HEK293 (cell line): ENCODE results near the gene ADD2.

Experiments
- CTCF ChIA-PET: fragments of 350-600 bp; formaldehyde crosslinking; extraction: SDS; loops from one replicate; lab custom pipeline; 2021; ENCODE audit warnings: antibody characterized with exemption; lab: Yijun Ruan, JAX
- POLR2A ChIA-PET: fragments of 300-600 bp; formaldehyde crosslinking; extraction: SDS; loops from one replicate; lab custom pipeline; 2020; ENCODE audit warnings: antibody characterized with exemption, inconsistent platforms; lab: Yijun Ruan, JAX
- H3K27ac ChIP-seq: fragments of 200-500 bp; sonication (Bioruptor generic); 2 replicates; pipeline ENCODE4 v1.5.1; 2014; ENCODE audit warnings: low read depth, low read length, control low read depth, inconsistent platforms; ENCODE audit errors: extremely low read depth
- H3K36me3 ChIP-seq, 2 experiments: fragments of 200-500 bp in 1 of 2; sonication (Bioruptor generic) in 1 of 2; 1 replicate in 1 of 2; 2 replicates in 1 of 2; pipeline ENCODE4 v1.5.1; 2014 to 2017; ENCODE audit warnings: inconsistent platforms in 2 of 2, low read length in 2 of 2; ENCODE audit not compliant: control insufficient read depth in 2 of 2, insufficient read depth in 1 of 2
- H3K4me1 ChIP-seq: fragments of 200-500 bp; sonication (Bioruptor generic); 2 replicates; pipeline ENCODE4 v1.5.1; 2014; ENCODE audit warnings: mild to moderate bottlenecking, low read length, inconsistent platforms; ENCODE audit not compliant: control insufficient read depth, insufficient read depth
- H3K4me3 ChIP-seq: 2 replicates; pipeline ENCODE4 v1.5.1; 2011; ENCODE audit warnings: low read depth, mild to moderate bottlenecking, control low read depth, low read length, moderate library complexity
- H3K9me3 ChIP-seq: fragments of 200-500 bp; sonication (Bioruptor generic); 2 replicates; pipeline ENCODE4 v1.5.1; 2014; ENCODE audit warnings: low read depth, low read length, inconsistent platforms; ENCODE audit not compliant: control insufficient read depth, insufficient read depth
- HOXC10 ChIP-seq: sonication (generic); formaldehyde crosslinking; IDR thresholded peaks from 2 replicates; pipeline ENCODE4 v1.8.1; 2023; ENCODE audit warnings: mild to moderate bottlenecking, missing genetic modification reagents
- KLF17 ChIP-seq: fragments of 450-650 bp; formaldehyde crosslinking; IDR thresholded peaks from 2 replicates; pipeline ENCODE4 v1.5.1; 2016; ENCODE audit warnings: missing biosample characterization, missing genetic modification characterization
- OVOL3 ChIP-seq: fragments of 450-650 bp; formaldehyde crosslinking; IDR thresholded peaks from 2 replicates; pipeline ENCODE4 v1.5.1; 2016; ENCODE audit warnings: missing biosample characterization, missing genetic modification characterization
- PRDM10 ChIP-seq: fragments of 450-650 bp; formaldehyde crosslinking; IDR thresholded peaks from 2 replicates; pipeline ENCODE4 v1.5.1; 2016; ENCODE audit warnings: missing biosample characterization, missing genetic modification characterization
- SALL2 ChIP-seq: fragments of 450-650 bp; formaldehyde crosslinking; IDR thresholded peaks from 2 replicates; pipeline ENCODE4 v1.5.0; 2017; ENCODE audit warnings: missing biosample characterization, mild to moderate bottlenecking, missing genetic modification characterization, borderline replicate concordance
- ZNF146 ChIP-seq: fragments of 450-650 bp; formaldehyde crosslinking; IDR thresholded peaks from 2 replicates; pipeline ENCODE4 v1.5.1; 2016; ENCODE audit warnings: missing biosample characterization, missing genetic modification characterization
- ZNF155 ChIP-seq: fragments of 450-650 bp; formaldehyde crosslinking; IDR thresholded peaks from 2 replicates; pipeline ENCODE4 v1.5.1; 2016; ENCODE audit warnings: missing biosample characterization, missing genetic modification characterization
- ZNF157 ChIP-seq: fragments of 450-650 bp; formaldehyde crosslinking; IDR thresholded peaks from 2 replicates; pipeline ENCODE4 v1.5.1; 2016; ENCODE audit warnings: missing biosample characterization, missing genetic modification characterization
- ZNF211 ChIP-seq: fragments of 450-650 bp; formaldehyde crosslinking; IDR thresholded peaks from 2 replicates; pipeline ENCODE4 v1.5.1; 2016; ENCODE audit warnings: low read depth, missing biosample characterization, missing genetic modification characterization
- ZNF239 ChIP-seq: fragments of 450-650 bp; formaldehyde crosslinking; IDR thresholded peaks from 2 replicates; pipeline ENCODE4 v1.5.1; 2016; ENCODE audit warnings: missing biosample characterization, missing genetic modification characterization
- ZNF266 ChIP-seq: fragments of 450-650 bp; formaldehyde crosslinking; IDR thresholded peaks from 2 replicates; pipeline ENCODE4 v1.5.1; 2016; ENCODE audit warnings: missing biosample characterization, missing genetic modification characterization, low read depth
- ZNF423 ChIP-seq: fragments of 450-650 bp; formaldehyde crosslinking; IDR thresholded peaks from 2 replicates; pipeline ENCODE4 v1.5.1; 2016; ENCODE audit warnings: missing biosample characterization, missing genetic modification characterization
- ZNF449 ChIP-seq: fragments of 450-650 bp; formaldehyde crosslinking; IDR thresholded peaks from 2 replicates; pipeline ENCODE4 v1.5.1; 2017; ENCODE audit warnings: missing biosample characterization, mild to moderate bottlenecking, missing genetic modification characterization, moderate library complexity
- ZNF48 ChIP-seq: fragments of 450-650 bp; formaldehyde crosslinking; IDR thresholded peaks from 2 replicates; pipeline ENCODE4 v1.5.1; 2016; ENCODE audit warnings: missing biosample characterization, missing genetic modification characterization
- ZNF548 ChIP-seq: fragments of 450-650 bp; formaldehyde crosslinking; IDR thresholded peaks from 2 replicates; pipeline ENCODE4 v1.5.1; 2016; ENCODE audit warnings: missing biosample characterization, missing genetic modification characterization
- ZNF561 ChIP-seq: fragments of 450-650 bp; IDR thresholded peaks from 2 replicates; pipeline ENCODE4 v1.5.1; 2018; ENCODE audit warnings: missing biosample characterization, missing genetic modification characterization, borderline replicate concordance
- ZNF664 ChIP-seq: fragments of 450-650 bp; formaldehyde crosslinking; IDR thresholded peaks from 2 replicates; pipeline ENCODE4 v1.5.1; 2016; ENCODE audit warnings: missing biosample characterization, missing genetic modification characterization
- ZNF670 ChIP-seq: fragments of 450-650 bp; formaldehyde crosslinking; IDR thresholded peaks from 2 replicates; pipeline ENCODE4 v1.5.1; 2016; ENCODE audit warnings: missing biosample characterization, missing genetic modification characterization, low read depth
- ZNF776 ChIP-seq: fragments of 450-650 bp; formaldehyde crosslinking; IDR thresholded peaks from 2 replicates; pipeline ENCODE4 v1.5.0; 2017; ENCODE audit warnings: missing biosample characterization, missing genetic modification characterization, borderline replicate concordance
- TF ChIP-seq, protein P1 (sequence below): fragments of 450-650 bp; formaldehyde crosslinking; IDR thresholded peaks from 2 replicates; pipeline ENCODE4 v1.5.1; 2016; ENCODE audit warnings: missing biosample characterization, missing genetic modification characterization

ADD2 gene

DNA sequence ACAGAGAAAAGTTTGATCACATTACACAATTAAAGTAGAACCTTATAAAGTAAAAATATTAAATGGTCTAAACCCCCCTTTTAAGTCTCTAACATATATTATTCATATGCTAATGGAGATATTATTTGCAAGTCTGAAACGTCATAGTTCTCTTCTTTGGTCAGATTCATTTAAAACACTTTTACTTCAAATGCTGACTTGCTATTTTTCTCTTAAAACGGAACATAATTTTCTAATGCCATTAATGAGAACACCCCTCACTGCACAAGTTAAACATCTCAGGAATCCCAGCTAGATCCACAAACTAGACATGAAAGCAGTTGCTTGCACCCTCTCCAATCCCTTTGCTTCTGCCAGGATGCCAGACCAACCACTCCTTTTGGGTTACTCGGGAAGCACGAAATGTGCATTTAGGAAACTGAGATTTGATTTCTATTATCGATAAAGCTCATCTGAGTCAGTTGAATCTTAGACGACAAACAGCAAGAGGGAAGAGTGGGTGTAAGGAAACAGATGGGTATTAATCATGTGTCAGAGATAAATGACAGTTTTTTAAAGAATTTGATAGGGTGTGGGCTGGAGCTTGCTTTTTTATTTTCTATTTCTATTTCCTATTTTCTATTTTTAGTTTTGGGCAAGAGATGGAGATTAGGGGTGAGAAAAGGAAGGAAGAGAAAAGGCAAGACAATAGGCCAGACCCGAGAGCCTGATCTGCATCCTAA, 1.5 kb downstream of the ADD2 start:
- H3K36me3 ChIP-seq = no peaks in the 10 kb centered on the region
- no peaks in the 10 kb centered on the region for H3K9me3 ChIP-seq
- CTCF ChIA-PET = interaction anchor here (1.0 to 1.6 kb wide), 3 partner anchors 19 to 79 kb away, joined by 3 to 8 read pairs (median 6); no protein-coding TSS in a partner anchor
- peaks cover 5% of the 10 kb centered on the region; the same call in 1 of the 2 replicates for H3K4me1 ChIP-seq
- peak overlapping the region; percentile 65 for H3K4me3 ChIP-seq
- peak overlapping the region; percentile 70; the same call in 1 of the 2 replicates for H3K27ac ChIP-seq
- POLR2A ChIA-PET = no interaction called here
- no peak for TF ChIP-seq ZNF146 (tag by site-specific recombination)
- no peak for TF ChIP-seq HOXC10 (CRISPR knock-in tag)
- TF ChIP-seq ZNF155 (tag by site-specific recombination) = no peak
- no peak for TF ChIP-seq ZNF157
- no peak for TF ChIP-seq SALL2 (tag by site-specific recombination)
- no peak for TF ChIP-seq ZNF211 (tag by site-specific recombination)
- no peak for TF ChIP-seq ZNF561 (tag by site-specific recombination)
- TF ChIP-seq ZNF776 = no peak
- no peak for TF ChIP-seq ZNF423 (tag by site-specific recombination)
- no peak for TF ChIP-seq ZNF48 (tag by site-specific recombination)
- TF ChIP-seq ZNF670 (tag by site-specific recombination) = no peak
- no peak for TF ChIP-seq ZNF266
- TF ChIP-seq OVOL3 (tag by site-specific recombination) = no peak

- H3K4me3 ChIP-seq = no peak overlapping the region
- no peak overlapping the region for H3K27ac ChIP-seq
- H3K36me3 ChIP-seq = no peaks in the 10 kb centered on the region
- H3K9me3 ChIP-seq = no peaks in the 10 kb centered on the region
- H3K4me1 ChIP-seq = peaks cover 5% of the 10 kb centered on the region; the same call in 1 of the 2 replicates
- ChIA-PET CTCF (interaction anchor here (0.8 to 1.8 kb wide), 3 partner anchors 16 to 79 kb away, joined by 3 to 6 read pairs (median 6); no protein-coding TSS in a partner anchor), POLR2A (no interaction called here)
- no peak for TF ChIP-seq KLF17 (tag by site-specific recombination)
- TF ChIP-seq, protein P1, sequence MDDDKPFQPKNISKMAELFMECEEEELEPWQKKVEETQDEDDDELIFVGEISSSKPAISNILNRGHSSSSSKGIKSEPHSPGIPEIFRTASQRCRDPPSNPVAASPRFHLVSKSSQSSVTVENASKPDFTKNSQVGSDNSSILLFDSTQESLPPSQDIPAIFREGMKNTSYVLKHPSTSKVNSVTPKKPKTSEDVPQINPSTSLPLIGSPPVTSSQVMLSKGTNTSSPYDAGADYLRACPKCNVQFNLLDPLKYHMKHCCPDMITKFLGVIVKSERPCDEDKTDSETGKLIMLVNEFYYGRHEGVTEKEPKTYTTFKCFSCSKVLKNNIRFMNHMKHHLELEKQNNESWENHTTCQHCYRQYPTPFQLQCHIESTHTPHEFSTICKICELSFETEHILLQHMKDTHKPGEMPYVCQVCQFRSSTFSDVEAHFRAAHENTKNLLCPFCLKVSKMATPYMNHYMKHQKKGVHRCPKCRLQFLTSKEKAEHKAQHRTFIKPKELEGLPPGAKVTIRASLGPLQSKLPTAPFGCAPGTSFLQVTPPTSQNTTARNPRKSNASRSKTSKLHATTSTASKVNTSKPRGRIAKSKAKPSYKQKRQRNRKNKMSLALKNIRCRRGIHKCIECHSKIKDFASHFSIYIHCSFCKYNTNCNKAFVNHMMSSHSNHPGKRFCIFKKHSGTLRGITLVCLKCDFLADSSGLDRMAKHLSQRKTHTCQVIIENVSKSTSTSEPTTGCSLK (tag by site-specific recombination) = no peak
- TF ChIP-seq ZNF449 = no peak
- TF ChIP-seq ZNF664 = 0 out of 2 replicates have a peak, but pooled peaks have one; percentile 26
Observed at GRCh38 chr2:70765507-70765906, 2.5 kb downstream of the ADD2 start.

- no peak overlapping the region for H3K27ac ChIP-seq
- H3K4me3 ChIP-seq = no peak overlapping the region
- ChIA-PET POLR2A (no interaction called here), CTCF (interaction anchor here (2.3 kb wide), 1 partner anchor 9 kb away, joined by 12 read pairs; the partner anchor contains the start of gene ADD2)
- no peaks in the 10 kb centered on the region for H3K36me3 ChIP-seq
- TF ChIP-seq PRDM10 (tag by site-specific recombination) (peak; percentile 54), ZNF239 (tag by site-specific recombination) (no peak), ZNF548 (tag by site-specific recombination) (no peak)
- no peaks in the 10 kb centered on the region for H3K4me1 ChIP-seq
- no peaks in the 10 kb centered on the region for H3K9me3 ChIP-seq
Observed at GRCh38 chr2:70759446-70759845, 8.6 kb downstream of the ADD2 start.
